Measurements from ENCODE around the gene CUL4B.
A peak's percentile ranks its signal among the peaks of the same experiment; 100 is the strongest.
"Not testable (repeated sequence)": the region's sequence is repeated elsewhere in the genome, so short reads cannot be mapped to it uniquely, and the experiment has no call there.

CUL4B gene

DNA sequence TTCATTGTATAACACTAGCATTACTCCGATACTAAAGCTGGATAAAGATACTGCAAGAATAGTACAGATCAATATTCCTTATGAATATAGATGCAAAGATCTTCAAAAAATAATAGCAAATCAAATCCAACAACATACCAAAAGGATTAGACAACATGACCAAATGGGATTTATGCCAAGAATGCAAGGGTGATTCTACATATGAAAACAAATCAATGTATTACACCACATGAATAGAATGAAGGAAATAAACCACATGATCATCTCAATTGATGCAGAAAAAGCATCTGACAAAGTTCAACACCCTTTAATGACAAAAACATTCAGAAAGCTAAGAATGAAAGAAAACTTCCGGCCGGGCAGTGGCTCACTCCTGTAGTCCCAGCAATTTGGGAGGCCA, 42.8 kb downstream of the CUL4B start:
- DNase-seq: no peak

DNA sequence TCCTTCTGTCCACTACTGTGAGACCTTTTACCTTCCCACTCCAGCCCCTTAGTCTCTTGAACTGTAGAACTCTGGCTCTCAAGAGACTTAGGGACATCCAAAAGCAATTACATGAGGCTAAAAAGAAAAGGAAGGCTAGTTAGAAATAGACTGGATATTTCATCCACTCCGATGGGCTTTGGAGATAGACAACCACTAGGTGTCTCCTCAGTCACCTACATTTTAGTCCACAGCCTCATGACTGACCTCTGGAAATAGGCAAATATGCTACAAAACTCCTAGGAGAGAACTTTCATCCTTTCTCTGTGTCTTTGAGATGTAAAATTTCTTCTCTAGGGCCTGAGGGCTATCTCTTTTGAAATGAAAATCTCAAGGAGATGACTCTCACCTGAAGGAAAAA, 46.5 kb downstream of the CUL4B start:
- DNase-seq: peak in 1 of 2 donors; percentile 14

DNA sequence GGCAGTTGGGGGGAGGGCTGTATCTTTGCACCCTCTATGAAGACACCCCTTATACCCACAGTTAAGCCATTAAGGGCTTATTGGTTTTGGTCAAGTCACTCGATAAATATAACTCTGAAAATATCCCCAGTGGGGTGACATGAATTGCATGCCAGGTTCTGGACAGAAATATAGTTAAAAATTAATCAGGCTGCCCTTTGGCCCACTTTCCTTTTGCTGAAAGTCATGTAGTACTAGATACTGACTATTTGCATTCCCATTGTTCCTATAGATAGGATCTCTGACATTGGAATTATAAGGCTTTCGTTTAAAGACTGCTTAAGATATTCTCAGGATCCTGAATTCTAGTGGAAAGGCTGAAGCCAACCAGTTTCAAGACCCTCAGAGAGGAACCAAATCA, 48.1 kb downstream of the CUL4B start:
- no peak for DNase-seq

DNA sequence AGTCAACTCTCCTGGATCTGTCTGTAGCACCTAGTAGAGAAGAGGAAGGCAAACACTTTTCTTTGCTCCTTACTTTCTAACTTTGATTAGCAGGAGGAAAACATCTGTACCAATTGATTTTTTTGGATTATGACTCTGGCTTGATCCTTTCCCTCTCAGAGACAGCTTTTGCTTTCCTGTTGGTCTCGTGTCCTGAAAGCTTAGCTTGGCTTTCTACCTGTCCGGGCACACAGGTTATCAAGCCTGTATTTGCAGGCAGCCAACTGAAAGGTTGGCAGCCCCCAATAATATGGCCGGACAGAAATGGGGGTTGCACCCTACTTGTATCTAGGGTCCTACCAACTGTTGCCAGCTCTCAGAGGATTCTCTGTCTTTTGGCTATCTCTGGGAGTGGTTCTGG, 48.5 kb downstream of the CUL4B start:
- no peak for DNase-seq

DNA sequence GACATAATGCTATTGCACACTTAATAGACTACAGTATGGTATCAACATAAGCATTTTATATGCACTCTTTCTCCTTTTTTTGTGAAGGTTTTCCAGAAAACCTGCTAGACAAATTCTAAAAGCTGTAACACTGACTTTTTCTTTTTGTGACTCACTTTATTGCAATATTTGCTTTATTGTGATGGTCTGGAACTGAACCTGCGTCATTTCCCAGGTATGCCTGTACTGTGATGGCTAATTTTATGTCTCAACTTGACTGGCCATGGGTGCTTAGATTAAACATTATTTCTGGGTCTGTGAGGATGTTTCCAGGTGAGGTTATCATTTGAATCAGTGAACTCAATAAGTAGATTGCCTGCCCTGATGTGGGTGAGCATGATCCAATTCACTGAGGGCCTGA, 56.2 kb downstream of the CUL4B start:
- DNase-seq: no peak

DNA sequence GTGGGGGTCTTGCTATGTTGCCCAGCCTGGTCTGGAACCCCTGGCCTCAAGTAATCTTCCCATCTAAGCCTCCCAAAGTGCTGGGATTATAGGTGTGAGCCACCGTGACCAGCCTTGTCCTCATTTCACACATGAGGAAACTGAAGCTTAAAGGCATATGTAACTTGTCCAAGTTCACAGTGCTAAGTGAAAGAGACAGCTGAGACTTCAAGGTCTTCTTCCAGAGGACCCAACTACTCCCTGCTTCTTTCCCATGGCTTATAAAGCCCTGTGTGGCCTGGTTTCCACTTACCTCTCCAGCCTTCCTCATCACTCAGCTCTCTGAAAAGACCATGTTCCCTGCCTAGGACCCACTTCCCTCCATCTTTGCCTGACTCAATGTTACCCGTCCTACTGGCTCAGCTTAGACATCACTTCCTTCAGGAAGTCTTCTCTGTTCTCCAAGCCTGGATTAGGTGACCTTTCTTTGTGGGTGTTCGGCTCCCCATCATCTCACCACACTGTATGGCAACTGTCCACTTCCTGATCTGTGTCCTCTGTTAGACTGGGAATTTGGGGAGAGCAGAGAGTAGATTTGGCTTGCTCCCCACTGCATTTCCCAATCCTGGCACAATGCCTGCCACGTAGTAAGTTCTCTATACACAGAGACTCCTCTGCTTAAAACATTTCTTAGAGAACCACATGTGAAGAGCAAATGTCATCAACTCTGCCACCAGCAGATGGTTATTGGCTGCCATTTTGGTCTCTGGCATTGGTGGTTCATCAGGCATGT, 61.3 kb downstream of the CUL4B start:
- DNase-seq: no peak

DNA sequence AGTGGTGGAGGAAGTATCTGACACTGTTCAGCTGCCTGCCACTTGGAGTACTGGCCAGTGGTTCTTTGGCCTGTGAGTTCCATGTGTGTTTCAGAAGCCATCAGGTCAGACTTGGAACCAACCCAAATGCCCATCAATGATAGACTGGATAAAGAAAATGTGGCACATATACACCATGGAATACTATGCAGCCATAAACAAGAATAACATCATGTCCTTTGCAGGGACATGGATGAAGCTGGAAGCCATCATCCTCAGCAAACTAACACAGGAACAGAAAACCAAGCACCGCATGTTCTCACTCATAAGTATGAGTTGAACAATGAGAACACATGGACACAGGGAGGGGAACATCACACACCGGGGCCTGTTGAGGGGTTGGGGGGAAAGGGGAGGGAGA, 70.6 kb downstream of the CUL4B start:
- DNase-seq: not testable (repeated sequence)

DNA sequence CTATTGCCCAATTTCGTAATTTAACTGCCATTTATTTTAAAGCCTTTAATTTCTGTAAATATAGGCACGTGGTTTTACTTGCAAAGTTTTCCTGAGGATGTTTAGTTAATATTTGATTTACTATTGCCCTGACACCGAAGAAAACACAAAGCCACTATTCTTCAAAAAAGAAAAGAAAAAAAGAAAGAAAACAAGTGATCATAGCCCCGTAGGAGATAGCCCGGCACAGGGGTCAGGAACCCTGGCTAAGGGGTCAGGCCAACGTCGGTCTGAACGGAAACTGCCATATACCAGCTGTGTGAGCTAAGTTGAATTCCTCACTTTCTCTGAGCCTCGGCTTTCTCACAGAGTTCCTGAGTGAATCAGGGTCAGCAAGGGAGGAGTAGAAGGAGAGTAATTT, 74.0 kb downstream of the CUL4B start:
- DNase-seq: no peak

DNA sequence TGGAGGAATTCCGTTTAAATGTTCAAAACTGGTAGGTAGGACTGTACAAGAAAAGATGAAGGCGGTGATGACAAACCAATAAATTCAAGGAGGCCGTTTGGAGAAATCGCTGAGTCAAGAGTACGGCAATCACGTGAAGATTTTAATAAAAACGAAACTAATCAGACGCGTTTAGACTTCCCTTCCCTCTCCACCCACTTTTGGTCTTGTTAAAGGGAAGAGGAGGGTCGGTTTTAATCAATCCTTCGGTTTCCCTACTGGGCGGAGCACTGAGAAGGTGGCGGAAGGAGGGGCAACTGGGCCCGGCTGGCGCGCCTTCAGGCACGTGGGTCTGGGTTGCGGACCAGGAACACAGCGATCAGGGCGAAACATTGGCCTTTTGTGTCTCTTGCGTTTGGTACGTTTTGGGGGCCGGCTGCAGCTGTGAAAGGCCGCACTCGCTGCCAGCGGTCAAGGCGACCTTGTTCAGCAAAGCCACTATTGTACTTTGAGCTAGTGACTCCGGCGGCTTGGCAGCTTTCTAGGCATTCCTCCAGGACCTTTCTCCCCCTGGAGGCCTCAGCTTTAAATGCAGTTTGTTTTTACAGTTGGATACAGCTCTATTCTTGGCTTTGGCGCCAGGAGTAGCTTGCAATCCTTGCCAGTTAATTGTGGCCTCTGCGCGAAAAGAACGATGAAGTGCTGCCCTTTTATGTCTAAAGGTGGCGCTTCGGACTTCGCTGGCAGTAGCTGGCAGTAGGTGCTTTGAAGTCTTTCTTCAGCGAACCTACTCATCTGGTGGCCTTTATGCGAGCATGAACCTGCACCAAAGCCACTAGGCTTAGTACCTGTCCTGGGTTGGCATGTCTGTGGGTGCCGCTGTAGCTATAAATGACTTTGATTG, 74.9 kb downstream of the CUL4B start:
- DNase-seq: peak; percentile 19 to 73

DNA sequence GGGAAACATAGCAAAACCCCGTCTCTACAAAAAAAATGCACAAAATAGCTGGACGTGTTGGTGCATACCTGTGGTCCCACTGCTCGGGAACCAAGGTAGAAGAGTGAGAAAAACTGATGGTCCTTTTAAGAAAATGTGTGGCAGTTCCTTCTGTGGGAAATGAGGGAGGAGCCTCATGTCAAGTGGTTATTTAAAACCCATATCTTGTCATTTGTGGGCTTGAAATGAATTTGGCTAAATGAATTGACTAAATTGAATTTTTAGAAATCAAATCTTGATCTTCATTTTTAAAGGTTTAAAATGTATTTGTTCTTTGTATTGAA, 75.5 kb downstream of the CUL4B start:
- no peak for DNase-seq

DNA sequence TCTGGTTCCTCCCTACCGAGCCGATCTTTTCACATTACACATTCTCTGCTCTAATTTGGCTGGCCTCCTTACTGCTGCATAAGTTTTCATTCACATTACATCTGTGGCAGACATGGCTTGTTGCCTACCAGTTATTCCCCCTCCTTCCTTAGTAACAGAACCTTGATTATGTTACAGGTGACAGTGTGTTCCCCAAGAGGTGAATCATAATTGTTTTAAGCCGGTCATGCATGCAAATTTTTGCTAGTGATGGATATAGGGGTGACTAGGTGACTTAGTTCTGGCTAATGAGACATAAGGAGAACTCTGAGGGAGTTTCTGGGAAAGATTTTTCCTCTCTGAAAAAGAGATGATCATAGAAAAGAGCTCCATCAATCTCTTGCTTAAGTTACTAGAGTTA, 83.3 kb downstream of the CUL4B start:
- DNase-seq: no peak

DNA sequence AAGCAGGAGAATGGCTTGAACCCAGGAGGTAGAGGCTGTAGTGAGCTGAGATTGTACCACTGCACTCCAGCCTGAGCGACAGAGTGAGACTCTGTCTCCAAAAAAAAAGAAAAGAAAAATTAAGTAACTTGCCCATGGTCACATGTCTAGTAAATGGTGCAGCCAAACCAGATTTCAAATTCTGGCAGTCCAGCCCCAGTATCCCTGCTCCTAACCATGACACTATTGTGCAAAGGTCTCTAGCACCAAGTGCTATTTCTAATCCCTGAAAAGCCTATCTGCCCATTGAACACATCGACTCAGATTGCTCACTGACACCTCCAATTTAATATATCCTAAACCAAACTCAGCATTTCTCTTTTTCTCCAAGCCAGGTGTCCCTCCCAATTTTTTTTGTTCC, 84.0 kb downstream of the CUL4B start:
- DNase-seq: no peak

DNA sequence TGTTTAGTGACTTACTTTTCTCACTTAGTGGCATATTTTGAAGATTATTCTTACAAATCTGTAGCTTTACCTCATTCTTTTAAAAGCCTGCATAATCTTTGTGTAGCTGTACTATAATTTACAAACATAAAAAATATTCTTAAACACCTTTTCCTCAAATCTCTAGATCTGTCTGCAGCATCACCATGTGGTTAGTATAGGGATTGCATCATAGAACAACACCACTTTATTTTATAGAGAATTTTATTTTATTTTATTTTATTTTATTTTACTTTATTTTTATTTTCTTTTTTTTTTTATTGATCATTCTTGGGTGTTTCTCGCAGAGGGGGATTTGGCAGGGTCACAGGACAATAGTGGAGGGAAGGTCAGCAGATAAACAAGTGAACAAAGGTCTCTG, 85.3 kb downstream of the CUL4B start:
- not testable (repeated sequence) for DNase-seq

Data from bone marrow (tissue), 2 donors.